ENCODE data around the gene SMTN. TPM values are rescaled to one million over a fixed set of nuclear protein-coding genes. Genes with fewer than 3 reads are reported as not detected.

Gene SMTN
- total RNA-seq, 2 experiments from 2014 or later: 17.6 to 18.2 TPM

DNA sequence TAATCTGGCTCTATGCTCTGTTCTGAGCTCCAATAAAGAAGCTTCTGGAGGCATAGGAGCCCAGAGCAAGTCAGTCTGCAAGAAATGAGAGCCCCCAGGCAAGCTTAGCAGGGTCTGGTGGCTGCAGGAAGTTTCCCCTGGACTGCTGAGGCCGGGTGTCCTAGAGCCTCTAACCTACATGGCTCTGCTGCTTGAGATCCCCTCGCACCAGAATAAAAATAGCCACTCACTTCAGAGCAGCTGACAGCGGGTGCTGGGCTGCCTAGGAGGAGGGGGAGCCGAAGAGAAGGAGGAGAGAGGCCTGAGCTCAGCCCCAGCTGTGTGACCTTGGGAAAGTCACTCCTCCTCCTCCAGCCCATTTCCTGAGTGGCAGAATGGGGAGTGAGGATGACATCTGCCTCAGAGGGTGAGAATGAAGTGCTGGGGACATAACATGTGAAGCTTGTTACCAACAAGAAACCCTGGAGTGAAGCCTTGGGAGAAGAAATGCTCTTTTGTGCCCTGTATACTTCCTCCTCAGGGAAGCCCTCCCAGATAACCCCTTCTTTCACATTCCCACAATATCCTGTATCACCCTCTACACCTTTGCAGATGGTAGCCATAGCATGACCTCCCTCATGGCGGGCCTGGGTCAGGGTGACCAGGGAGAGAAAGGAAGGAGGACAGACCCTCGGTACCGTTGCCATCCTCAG is 38.1 kb downstream of the SMTN start:
- ChIA-PET POLR2A (no interaction called here), CTCF (interaction anchor here (0.9 kb wide), 1 partner anchor 34 kb away, joined by 4 read pairs; no protein-coding TSS in a partner anchor)

GRCh38 chr22:31120230-31120629 is 39.1 kb downstream of the SMTN start:
- ChIA-PET POLR2A (interaction anchor here (0.7 kb wide), 1 partner anchor 23 kb away, joined by 3 read pairs; no protein-coding TSS in a partner anchor), CTCF (interaction anchor here (0.6 kb wide), 1 partner anchor 346 kb away, joined by 3 read pairs; no protein-coding TSS in a partner anchor)

DNA sequence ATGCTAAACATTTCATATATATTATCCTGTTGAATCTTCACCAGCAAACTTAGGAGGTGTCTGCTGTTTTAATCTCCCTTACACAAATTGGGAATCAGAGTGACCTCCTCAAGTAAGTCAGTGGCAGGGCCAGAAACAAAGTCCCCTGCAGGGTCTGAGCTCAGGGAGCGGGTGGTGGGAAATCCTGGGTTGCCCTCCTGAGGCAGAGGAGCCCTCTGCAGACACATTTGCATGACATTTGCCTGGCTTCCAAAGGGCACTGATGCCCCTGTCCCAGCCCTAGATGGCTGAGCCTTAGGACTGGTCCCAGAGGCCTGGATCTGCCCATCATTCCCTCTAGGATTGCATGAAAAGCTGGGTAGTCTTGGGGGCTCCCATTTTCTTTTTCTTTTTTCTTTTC is 39.5 kb downstream of the SMTN start:
- ChIA-PET POLR2A (no interaction called here), CTCF (interaction anchor here (0.6 kb wide), 1 partner anchor 346 kb away, joined by 3 read pairs; no protein-coding TSS in a partner anchor)

- ChIA-PET CTCF (no interaction called here), POLR2A (no interaction called here)
Measured at GRCh38 chr22:31121403-31121802, 40.3 kb downstream of the SMTN start.

DNA sequence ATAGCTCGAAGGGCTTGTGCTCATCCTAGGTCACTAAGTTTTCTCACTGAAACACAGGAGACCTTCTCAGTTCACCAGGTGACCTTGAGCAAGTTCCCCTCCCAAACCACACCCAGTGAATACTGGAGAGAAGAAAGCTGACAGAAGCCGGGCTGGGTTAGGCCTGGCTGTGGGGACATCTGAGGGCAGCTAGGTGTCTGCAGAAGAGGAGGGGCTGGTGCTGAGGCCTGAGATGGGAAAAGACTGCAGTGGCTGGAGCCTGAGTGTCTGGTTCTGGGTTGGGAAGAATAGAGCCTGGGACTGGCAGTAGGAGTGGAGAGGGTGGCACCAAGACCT is 41.0 kb downstream of the SMTN start:
- ChIA-PET POLR2A (no interaction called here), CTCF (no interaction called here)

GRCh38 chr22:31122532-31123291 is 41.6 kb downstream of the SMTN start, which contains the start of gene INPP5J:
INPP5J (plus strand) TSS chr22:31122966; CDS start chr22:31123015, 49 bp downstream.
- CTCF ChIA-PET: no interaction called here
- POLR2A ChIA-PET: no interaction called here

DNA sequence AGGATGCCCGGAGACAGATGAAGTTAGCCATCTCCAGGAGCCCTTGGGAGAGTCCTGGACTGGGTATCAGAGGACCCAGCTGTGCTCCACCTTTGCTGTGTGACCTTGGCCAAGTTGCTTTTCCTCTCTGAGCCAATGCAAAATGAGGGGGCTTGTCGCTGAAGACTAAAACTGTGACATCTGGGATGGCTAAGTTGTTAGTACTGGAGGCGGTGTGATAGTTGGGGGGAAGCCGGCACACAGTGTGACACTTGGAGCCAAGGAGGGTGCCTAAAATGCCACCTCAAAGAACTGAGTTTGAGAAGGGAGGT is 42.1 kb downstream of the SMTN start:
- ChIA-PET CTCF (no interaction called here), POLR2A (no interaction called here)

DNA sequence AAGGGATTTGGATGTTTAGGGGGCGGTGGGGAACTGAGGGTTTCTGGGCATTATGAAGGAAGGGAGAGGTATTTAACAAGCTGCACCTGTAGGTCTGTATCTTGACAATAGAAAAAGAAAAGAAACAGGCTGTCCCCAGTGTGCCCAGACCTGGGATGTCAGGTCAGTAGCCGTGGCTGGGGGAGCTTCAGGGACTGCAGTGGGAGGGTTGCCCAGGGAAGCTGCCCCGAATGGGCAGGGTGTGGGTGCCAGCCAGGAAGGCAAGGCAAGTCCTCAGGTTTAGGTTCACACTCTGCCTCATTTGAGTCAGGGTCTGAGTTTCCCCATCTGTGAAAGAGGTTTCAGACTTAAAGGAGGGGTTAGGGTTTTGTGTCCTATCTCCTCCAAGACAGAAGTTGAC is 43.2 kb downstream of the SMTN start:
- CTCF ChIA-PET: interaction anchor here (0.7 to 1.0 kb wide), 2 partner anchors 16 to 17 kb away, joined by 3 to 4 read pairs; partner anchors contain the start of genes PLA2G3 and SELENOM

GRCh38 chr22:31124811-31125465 is 43.8 kb downstream of the SMTN start:
- POLR2A ChIA-PET: interaction anchor here (0.6 kb wide), 1 partner anchor 221 kb away, joined by 4 read pairs; the partner anchor contains the start of gene PATZ1

More for the DNA sequence above, 43.2 kb downstream of the SMTN start:
- POLR2A ChIA-PET: no interaction called here

GRCh38 chr22:31125521-31126117 is 44.5 kb downstream of the SMTN start:
- CTCF ChIA-PET: no interaction called here
- POLR2A ChIA-PET: interaction anchor here (0.5 kb wide), 1 partner anchor 243 kb away, joined by 3 read pairs; no protein-coding TSS in a partner anchor

More at GRCh38 chr22:31124811-31125465, 43.8 kb downstream of the SMTN start:
- CTCF ChIA-PET: interaction anchor here (0.7 to 1.0 kb wide), 2 partner anchors 16 to 17 kb away, joined by 3 to 4 read pairs; partner anchors contain the start of genes PLA2G3 and SELENOM

DNA sequence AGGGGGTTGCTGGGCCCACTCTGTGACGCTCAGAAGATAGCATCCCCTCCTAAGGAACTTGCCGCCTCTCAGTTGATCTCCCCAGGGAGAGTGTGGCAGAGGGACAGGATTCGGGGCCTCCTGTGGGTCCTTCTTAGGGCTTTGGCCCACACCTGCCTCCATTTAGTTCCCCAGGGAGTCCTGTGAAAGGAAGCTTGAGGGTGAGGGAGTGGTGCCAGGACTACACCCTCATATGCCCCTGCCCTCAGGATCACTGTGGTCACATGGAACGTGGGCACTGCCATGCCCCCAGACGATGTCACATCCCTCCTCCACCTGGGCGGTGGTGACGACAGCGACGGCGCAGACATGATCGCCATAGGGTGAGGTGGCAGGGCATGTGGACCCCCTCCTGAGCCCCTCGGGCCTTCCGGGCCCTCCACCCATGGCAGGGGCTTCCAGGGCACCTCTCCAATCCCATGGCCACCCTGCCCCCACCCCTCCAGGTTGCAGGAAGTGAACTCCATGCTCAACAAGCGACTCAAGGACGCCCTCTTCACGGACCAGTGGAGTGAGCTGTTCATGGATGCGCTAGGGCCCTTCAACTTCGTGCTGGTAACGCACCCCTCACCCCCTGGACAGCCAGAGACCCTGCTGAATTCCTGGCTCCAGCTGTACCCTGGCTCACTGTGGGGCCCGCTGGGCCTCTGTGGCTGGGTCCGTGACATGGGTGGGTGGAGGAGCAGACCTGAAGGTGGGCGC is 45.2 kb downstream of the SMTN start:
- CTCF ChIA-PET: no interaction called here
- POLR2A ChIA-PET: no interaction called here

DNA sequence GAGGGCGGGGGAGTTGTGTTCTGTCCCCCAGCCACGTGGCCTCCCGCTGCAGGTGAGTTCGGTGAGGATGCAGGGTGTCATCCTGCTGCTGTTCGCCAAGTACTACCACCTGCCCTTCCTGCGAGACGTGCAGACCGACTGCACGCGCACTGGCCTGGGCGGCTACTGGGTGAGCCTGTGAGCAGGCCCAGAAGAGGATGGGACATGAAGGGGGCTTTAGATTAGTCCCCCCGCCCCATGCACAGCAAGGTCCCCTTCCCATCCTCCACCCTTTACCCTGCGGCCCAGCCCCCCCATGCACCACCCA is 45.7 kb downstream of the SMTN start:
- ChIA-PET POLR2A (no interaction called here), CTCF (no interaction called here)

DNA sequence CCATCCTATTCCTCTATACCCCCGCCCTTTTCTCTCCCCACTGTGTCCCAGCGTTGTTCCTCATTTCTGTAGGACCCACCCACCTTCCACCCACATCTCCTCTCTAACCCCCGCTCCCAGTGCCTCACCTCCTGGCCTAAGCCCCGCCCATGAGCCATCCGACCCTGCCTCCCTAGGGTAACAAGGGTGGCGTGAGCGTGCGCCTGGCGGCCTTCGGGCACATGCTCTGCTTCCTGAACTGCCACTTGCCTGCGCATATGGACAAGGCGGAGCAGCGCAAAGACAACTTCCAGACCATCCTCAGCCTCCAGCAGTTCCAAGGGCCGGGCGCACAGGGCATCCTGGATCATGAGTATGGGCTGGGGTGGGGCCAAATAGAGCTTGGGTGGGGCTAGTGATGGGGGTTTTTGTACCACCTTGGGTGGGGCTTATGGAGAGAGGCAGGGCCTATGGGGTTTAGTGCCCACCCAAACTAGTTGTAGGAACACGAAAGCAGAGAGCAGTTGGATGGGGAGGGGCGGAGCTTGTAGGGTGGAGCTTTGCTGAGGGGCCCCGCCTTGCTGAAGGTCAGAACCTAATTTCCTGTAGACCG is 46.2 kb downstream of the SMTN start:
- ChIA-PET POLR2A (no interaction called here), CTCF (no interaction called here)

- ChIA-PET CTCF (no interaction called here), POLR2A (no interaction called here)
Measured at GRCh38 chr22:31128156-31128555, 47.0 kb downstream of the SMTN start.

DNA sequence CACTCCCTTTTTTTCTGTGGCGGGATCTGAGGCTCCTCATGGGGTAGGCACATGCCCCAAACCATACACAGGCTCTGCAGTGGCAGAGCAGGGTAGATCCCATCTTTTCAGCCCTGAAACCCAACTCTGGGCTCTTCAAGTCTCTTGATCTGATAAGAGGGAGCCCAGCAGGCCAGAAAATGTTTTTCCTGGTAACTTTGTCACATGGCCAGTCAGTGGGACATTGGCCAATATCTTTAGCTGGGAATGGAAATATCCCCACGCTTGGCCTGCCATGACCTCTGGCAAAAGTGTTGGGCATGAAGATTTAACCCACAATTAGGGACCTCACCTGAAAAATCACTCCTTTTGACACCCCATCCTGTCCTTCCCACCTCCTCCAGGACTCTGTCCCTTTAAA is 49.8 kb downstream of the SMTN start:
- ChIA-PET POLR2A (no interaction called here), CTCF (no interaction called here)

- POLR2A ChIA-PET: no interaction called here
Measured at GRCh38 chr22:31133911-31134310, 52.8 kb downstream of the SMTN start.

GRCh38 chr22:31134688-31135087 is 53.6 kb downstream of the SMTN start:
- CTCF ChIA-PET: no interaction called here
- POLR2A ChIA-PET: no interaction called here

More at GRCh38 chr22:31133911-31134310, 52.8 kb downstream of the SMTN start:
- CTCF ChIA-PET: no interaction called here

GRCh38 chr22:31135706-31136105 is 54.6 kb downstream of the SMTN start:
- ChIA-PET CTCF (interaction anchor here (1.3 kb wide), 1 partner anchor 28 kb away, joined by 3 read pairs; the partner anchor contains the start of gene SELENOM), POLR2A (no interaction called here)

GRCh38 chr22:31136155-31136554 is 55.0 kb downstream of the SMTN start:
- ChIA-PET POLR2A (no interaction called here), CTCF (interaction anchor here (1.3 kb wide), 1 partner anchor 29 kb away, joined by 3 read pairs; the partner anchor contains the start of gene SELENOM)
